Trophoblast cell (in vitro differentiated cells and primary cell): ENCODE measurements around the gene ARHGAP20.
A peak's percentile ranks its signal among the peaks of the same experiment; 100 is the strongest.

Experiments
- DNase-seq, 2 donors: peaks; one replicate each; pipeline ENCODE4 v3.0.0-alpha.2; 2016
- H2AFZ ChIP-seq: 2 replicates; pipeline ENCODE4 v1.6.1; 2013; ENCODE audit warnings: low read length, moderate library complexity, mild to moderate bottlenecking; ENCODE audit not compliant: insufficient read depth, poor library complexity
- H2AK5ac ChIP-seq: 2 replicates; pipeline ENCODE4 v1.6.1; 2013; ENCODE audit warnings: mild to moderate bottlenecking, low read length
- H2BK120ac ChIP-seq: 2 replicates; pipeline ENCODE4 v1.6.1; 2013; ENCODE audit warnings: low read length, mild to moderate bottlenecking, moderate library complexity; ENCODE audit not compliant: insufficient read depth, poor library complexity
- H2BK12ac ChIP-seq: 2 replicates; pipeline ENCODE4 v1.6.1; 2013; ENCODE audit warnings: mild to moderate bottlenecking, low read length, moderate library complexity
- H2BK5ac ChIP-seq: 2 replicates; pipeline ENCODE4 v1.6.1; 2013; ENCODE audit warnings: low read length, low read depth, moderate library complexity, mild to moderate bottlenecking; ENCODE audit not compliant: poor library complexity
- H3K14ac ChIP-seq: 2 replicates; pipeline ENCODE4 v1.6.1; 2013; ENCODE audit warnings: mild to moderate bottlenecking, low read length
- H3K18ac ChIP-seq: 2 replicates; pipeline ENCODE4 v1.6.1; 2013; ENCODE audit warnings: mild to moderate bottlenecking, low read length
- H3K23ac ChIP-seq: 2 replicates; pipeline ENCODE4 v1.6.1; 2013; ENCODE audit warnings: low read length
- H3K27ac ChIP-seq: 2 replicates; pipeline ENCODE4 v1.5.1; 2013; ENCODE audit warnings: low read depth, mild to moderate bottlenecking, inconsistent platforms, low read length, moderate library complexity
- H3K27me3 ChIP-seq: 2 replicates; pipeline ENCODE4 v1.6.1; 2013; ENCODE audit warnings: inconsistent platforms, mild to moderate bottlenecking, low read length, moderate library complexity; ENCODE audit not compliant: insufficient read depth
- H3K36me3 ChIP-seq, 2 experiments: 1 replicate in 1 of 2; 2 replicates in 1 of 2; pipeline ENCODE4 v1.6.1; 2013; ENCODE audit warnings: low read length in 2 of 2, mild to moderate bottlenecking in 2 of 2, moderate library complexity in 1 of 2; ENCODE audit not compliant: insufficient read depth in 2 of 2, control insufficient read depth in 1 of 2
- H3K4ac ChIP-seq: 2 replicates; pipeline ENCODE4 v1.6.1; 2013; ENCODE audit warnings: low read depth, mild to moderate bottlenecking, low read length, moderate library complexity
- H3K4me1 ChIP-seq, 2 experiments: 1 replicate in 1 of 2; 2 replicates in 1 of 2; pipeline ENCODE4 v1.6.1; 2013; ENCODE audit warnings: low read length in 2 of 2, mild to moderate bottlenecking in 2 of 2, moderate library complexity in 1 of 2; ENCODE audit not compliant: insufficient read depth in 2 of 2, control insufficient read depth in 1 of 2
- H3K4me2 ChIP-seq: 2 replicates; pipeline ENCODE4 v1.6.1; 2013; ENCODE audit warnings: inconsistent platforms, mild to moderate bottlenecking, low read length, moderate library complexity
- H3K4me3 ChIP-seq: 2 replicates; pipeline ENCODE4 v1.5.1; 2013; ENCODE audit warnings: mild to moderate bottlenecking, low read depth, low read length, inconsistent platforms
- H3K79me1 ChIP-seq: one replicate; pipeline ENCODE4 v1.6.1; 2013; ENCODE audit warnings: low read length
- H3K79me2 ChIP-seq: 2 replicates; pipeline ENCODE4 v1.6.1; 2013; ENCODE audit warnings: low read length, mild to moderate bottlenecking; ENCODE audit not compliant: control insufficient read depth, insufficient read depth, poor library complexity
- H3K9ac ChIP-seq: 2 replicates; pipeline ENCODE4 v1.6.1; 2013; ENCODE audit warnings: mild to moderate bottlenecking, low read length
- H3K9me3 ChIP-seq: 2 replicates; pipeline ENCODE4 v1.6.1; 2013; ENCODE audit warnings: low read depth, mild to moderate bottlenecking, control low read depth, inconsistent platforms, low read length; ENCODE audit not compliant: insufficient read depth
- H4K12ac ChIP-seq: 2 replicates; pipeline ENCODE4 v1.6.1; 2013; ENCODE audit warnings: low read depth, mild to moderate bottlenecking, low read length, moderate library complexity
- H4K8ac ChIP-seq: 2 replicates; pipeline ENCODE4 v1.6.1; 2013; ENCODE audit warnings: low read depth, mild to moderate bottlenecking, low read length, moderate library complexity
- H4K91ac ChIP-seq: one replicate; pipeline ENCODE4 v1.6.1; 2013; ENCODE audit warnings: low read depth, mild to moderate bottlenecking, low read length, moderate library complexity
- WGBS: extraction: QIAGEN DNeasy Blood & Tissue Kit; methylation state at CpG from one replicate; pipeline ENCODE4 v1.1.7; 2013; ENCODE audit warnings: missing lambda C conversion rate; ENCODE audit not compliant: insufficient read length, insufficient coverage; ENCODE audit errors: extremely low coverage; 5-methylcytosine and 5-hydroxymethylcytosine counted together

The ARHGAP20 gene

GRCh38 chr11:110728883-110729282 lies 16.6 kb upstream of the ARHGAP20 start:
- H4K12ac ChIP-seq = no peak overlapping the region
- H3K27ac ChIP-seq = no peak overlapping the region
- H4K8ac ChIP-seq = no peak overlapping the region
- H3K79me2 ChIP-seq = no peaks in the 10 kb centered on the region
- H3K36me3 ChIP-seq = no peaks in the 10 kb centered on the region
- no peak overlapping the region for H3K14ac ChIP-seq
- no peak overlapping the region for H2AK5ac ChIP-seq
- no peak overlapping the region for H2BK5ac ChIP-seq
- no peak overlapping the region for H4K91ac ChIP-seq
- H3K4me3 ChIP-seq = no peak overlapping the region
- no peak overlapping the region for H2BK120ac ChIP-seq
- H2AFZ ChIP-seq = no peak overlapping the region
- H3K27me3 ChIP-seq = no peaks in the 10 kb centered on the region
- H3K4ac ChIP-seq = no peak overlapping the region
- H3K9ac ChIP-seq = no peak overlapping the region
- H3K23ac ChIP-seq = no peak overlapping the region
- no peaks in the 10 kb centered on the region for H3K79me1 ChIP-seq
- no peak for DNase-seq
- H3K4me2 ChIP-seq = no peak overlapping the region
- no peak overlapping the region for H3K18ac ChIP-seq
- no CpG with 5 or more reads among the region's 3 CpGs for WGBS
- H2BK12ac ChIP-seq = no peak overlapping the region
- no peaks in the 10 kb centered on the region for H3K4me1 ChIP-seq
- H3K9me3 ChIP-seq = no peaks in the 10 kb centered on the region

DNA sequence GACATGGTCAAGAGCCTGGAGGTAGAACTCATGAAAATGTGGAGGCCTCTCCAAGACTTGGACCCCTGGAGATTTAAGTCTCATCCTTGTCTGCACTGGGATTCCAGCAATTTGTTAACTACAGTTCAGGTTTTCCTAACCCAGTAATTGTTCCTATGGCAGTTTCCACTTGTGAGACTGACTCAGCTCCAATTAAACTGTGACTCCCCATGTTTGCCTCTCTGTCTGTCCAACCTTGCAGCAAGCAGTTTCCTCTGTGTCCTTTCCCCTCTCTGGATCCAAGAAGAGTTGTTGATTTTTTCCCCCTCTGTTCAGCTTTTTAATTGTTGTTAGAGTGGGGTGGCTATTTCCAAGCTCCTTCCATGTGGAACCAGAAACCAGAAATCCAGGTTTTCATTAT lies 16.2 kb upstream of the ARHGAP20 start:
- Histone ChIP-seq H3K4me2 (no peak overlapping the region), H2BK12ac (no peak overlapping the region), H2AFZ (no peak overlapping the region), H3K4me1 (no peaks in the 10 kb centered on the region), H3K18ac (no peak overlapping the region), H3K14ac (no peak overlapping the region), H3K9me3 (no peaks in the 10 kb centered on the region), H3K27ac (no peak overlapping the region), H3K23ac (no peak overlapping the region), H2BK5ac (no peak overlapping the region), H2BK120ac (no peak overlapping the region), H3K79me2 (no peaks in the 10 kb centered on the region), H2AK5ac (no peak overlapping the region), H3K79me1 (no peaks in the 10 kb centered on the region), H4K8ac (no peak overlapping the region), H3K36me3 (no peaks in the 10 kb centered on the region), H3K4me3 (no peak overlapping the region), H3K27me3 (no peaks in the 10 kb centered on the region), H4K12ac (no peak overlapping the region), H3K9ac (no peak overlapping the region), H4K91ac (no peak overlapping the region), H3K4ac (no peak overlapping the region)
- no peak for DNase-seq

- Histone ChIP-seq H4K12ac (no peak overlapping the region), H3K23ac (no peak overlapping the region), H2BK5ac (no peak overlapping the region), H3K4me2 (no peak overlapping the region), H3K36me3 (no peaks in the 10 kb centered on the region), H3K9ac (no peak overlapping the region), H4K8ac (no peak overlapping the region), H2BK12ac (no peak overlapping the region), H3K4me3 (no peak overlapping the region), H2BK120ac (no peak overlapping the region), H3K18ac (no peak overlapping the region), H3K4me1 (no peaks in the 10 kb centered on the region), H2AFZ (no peak overlapping the region), H2AK5ac (no peak overlapping the region), H3K14ac (no peak overlapping the region), H3K79me2 (no peaks in the 10 kb centered on the region), H3K27me3 (no peaks in the 10 kb centered on the region), H4K91ac (no peak overlapping the region), H3K27ac (no peak overlapping the region), H3K79me1 (no peaks in the 10 kb centered on the region), H3K9me3 (no peaks in the 10 kb centered on the region), H3K4ac (no peak overlapping the region)
- no peak for DNase-seq
- WGBS = no CpG with 5 or more reads among the region's 2 CpGs
Measured at GRCh38 chr11:110724358-110724757, 12.1 kb upstream of the ARHGAP20 start.

GRCh38 chr11:110720431-110721275 lies 8.4 kb upstream of the ARHGAP20 start:
- H3K27ac ChIP-seq = no peak overlapping the region
- H3K4me1 ChIP-seq = no peaks in the 10 kb centered on the region
- no peak overlapping the region for H2BK5ac ChIP-seq
- H3K9ac ChIP-seq = no peak overlapping the region
- no peak overlapping the region for H3K4me3 ChIP-seq
- no peaks in the 10 kb centered on the region for H3K79me2 ChIP-seq
- no peaks in the 10 kb centered on the region for H3K36me3 ChIP-seq
- H4K12ac ChIP-seq = no peak overlapping the region
- H2AFZ ChIP-seq = no peak overlapping the region
- no peak overlapping the region for H2AK5ac ChIP-seq
- no peak overlapping the region for H2BK12ac ChIP-seq
- H3K14ac ChIP-seq = no peak overlapping the region
- no peaks in the 10 kb centered on the region for H3K79me1 ChIP-seq
- no peaks in the 10 kb centered on the region for H3K27me3 ChIP-seq
- H2BK120ac ChIP-seq = no peak overlapping the region
- no peaks in the 10 kb centered on the region for H3K9me3 ChIP-seq
- no peak overlapping the region for H3K4ac ChIP-seq
- H3K18ac ChIP-seq = no peak overlapping the region
- DNase-seq = peak; percentile 17 to 75
- H4K8ac ChIP-seq = no peak overlapping the region
- H3K23ac ChIP-seq = no peak overlapping the region
- no peak overlapping the region for H3K4me2 ChIP-seq
- WGBS = no CpG with 5 or more reads among the region's 3 CpGs
- no peak overlapping the region for H4K91ac ChIP-seq
